GM19099 (cell line): ENCODE measurements around the gene KDM7A.

Experiments
- POLR2A ChIP-seq: IDR thresholded peaks from 3 replicates; pipeline ENCODE4 v1.6.1; 2011; ENCODE audit warnings: low read depth; ENCODE audit not compliant: insufficient read length; ENCODE audit errors: extremely low read depth

KDM7A gene

DNA sequence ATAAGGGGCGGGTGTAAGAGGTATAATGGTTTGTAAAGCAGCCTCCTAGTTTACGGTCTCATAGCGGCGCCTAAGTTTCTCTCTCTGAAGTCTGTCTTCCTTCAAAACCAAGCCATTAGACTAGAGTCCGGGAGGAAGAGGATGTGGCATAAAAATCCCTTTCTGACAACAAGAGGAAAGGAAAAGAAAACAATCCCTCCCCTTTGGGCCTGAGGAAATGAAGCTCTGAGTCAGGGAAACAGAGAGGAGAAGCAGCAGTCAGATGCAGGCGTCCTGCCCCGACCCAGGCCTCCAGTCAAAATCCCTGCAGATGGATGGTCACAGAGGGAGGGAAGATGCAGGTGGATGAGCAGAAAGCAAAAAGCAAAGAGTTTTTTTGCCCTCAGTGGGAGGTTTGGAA, 137.7 kb downstream of the KDM7A start:
- no peak for TF ChIP-seq POLR2A

DNA sequence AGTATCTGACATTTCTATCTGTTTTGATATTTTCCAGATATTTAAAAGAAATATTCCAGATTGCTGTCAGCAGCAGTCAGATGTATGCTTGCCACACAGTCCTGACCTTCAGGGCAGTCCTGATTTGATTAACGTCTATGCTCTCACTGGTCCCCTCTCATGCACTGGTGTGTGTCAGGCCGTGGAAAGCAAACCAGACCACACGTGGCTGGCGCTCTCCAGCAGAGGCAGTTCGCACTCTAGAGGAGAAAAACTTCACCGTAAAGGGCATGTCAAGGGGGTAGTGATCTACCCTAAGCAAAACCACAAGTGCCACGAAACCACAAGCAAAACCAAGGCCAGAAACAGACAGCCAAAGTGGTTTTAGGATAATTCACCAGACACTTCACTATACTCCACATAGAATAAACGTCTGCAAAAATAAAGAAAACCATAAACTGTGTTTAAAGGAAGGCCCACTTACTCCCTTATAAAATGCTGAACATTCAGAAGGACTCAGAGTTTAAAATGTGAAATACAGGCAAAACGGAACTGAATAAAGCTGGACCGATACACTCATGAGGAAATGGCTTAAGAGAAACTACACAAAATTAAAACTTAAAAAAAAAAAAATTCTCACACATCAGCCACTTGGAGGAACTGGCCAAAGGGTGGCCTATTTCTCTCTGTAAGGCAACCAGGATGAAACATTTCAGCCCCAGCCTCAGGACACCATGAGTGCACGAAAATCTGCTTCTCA, 140.4 kb downstream of the KDM7A start:
- no peak for TF ChIP-seq POLR2A

GRCh38 chr7:140035400-140036223, 141.2 kb downstream of the KDM7A start:
- no peak for TF ChIP-seq POLR2A
